ENCODE results near the gene SLC25A47. TPM values are rescaled to one million over a fixed set of nuclear protein-coding genes. Genes with fewer than 3 reads are reported as not detected.

The SLC25A47 gene
- total RNA-seq, 2 donors from 2014 or later, result not detected

DNA sequence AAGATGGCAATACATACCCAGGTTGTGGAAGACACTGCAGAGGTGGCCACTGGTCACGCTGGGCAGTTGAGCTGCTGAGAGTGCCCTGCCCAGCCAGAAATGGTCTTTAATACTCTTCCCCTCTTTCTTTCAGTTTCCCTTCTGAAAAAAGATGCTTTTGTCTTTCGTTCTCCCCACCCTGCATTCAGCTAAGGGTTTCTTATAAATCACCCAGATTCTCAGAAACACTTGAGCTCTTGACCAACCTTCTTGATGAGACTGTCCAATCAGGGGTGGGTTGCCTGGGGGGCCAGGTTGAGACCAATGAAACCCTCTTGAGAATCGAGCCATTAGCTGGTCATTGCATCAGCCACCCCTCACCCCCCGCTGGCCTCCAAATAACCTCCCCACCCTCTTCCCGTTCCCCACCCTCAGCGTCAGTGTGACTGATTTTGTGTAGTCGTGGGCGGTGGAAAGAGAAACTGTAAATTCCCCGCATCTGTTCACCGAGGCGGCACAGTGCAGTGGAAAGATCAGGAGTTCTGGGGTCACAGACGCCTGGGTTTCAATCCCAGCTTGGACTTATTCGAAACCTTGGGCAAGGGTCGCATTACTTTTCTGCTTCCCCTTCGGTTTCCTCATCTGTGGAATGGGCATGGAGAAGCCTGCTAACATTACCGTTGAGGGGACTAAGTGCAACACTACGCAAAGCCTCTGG lies 52.3 kb downstream of the SLC25A47 start:
- no peaks in the 10 kb centered on the region for H3K36me3 ChIP-seq (replicated peaks in 1 of 2; ENCODE audit: insufficient read depth in 1 of 2, low read depth in 2 of 2)
- no peaks in the 10 kb centered on the region for H3K9me3 ChIP-seq
- WGBS, 2 donors, result 3 to 6% methylated on average over 13 to 17 of the region's 17 CpGs
- H3K4me1 ChIP-seq, result peaks cover 29% of the 10 kb centered on the region
- H3K4me3 ChIP-seq, result peak overlapping the region; percentile 39 to 91
- H3K27me3 ChIP-seq, result no peaks in the 10 kb centered on the region
- intact Hi-C loops (cut with DNase I), result loop anchor here (10.0 kb wide), 1 partner anchor 61 kb away; no protein-coding TSS in a partner anchor
- DNase-seq (peak; percentile 30 to 64 (median 44)), ATAC-seq (peak; percentile 16)
- TF ChIP-seq, protein P1, sequence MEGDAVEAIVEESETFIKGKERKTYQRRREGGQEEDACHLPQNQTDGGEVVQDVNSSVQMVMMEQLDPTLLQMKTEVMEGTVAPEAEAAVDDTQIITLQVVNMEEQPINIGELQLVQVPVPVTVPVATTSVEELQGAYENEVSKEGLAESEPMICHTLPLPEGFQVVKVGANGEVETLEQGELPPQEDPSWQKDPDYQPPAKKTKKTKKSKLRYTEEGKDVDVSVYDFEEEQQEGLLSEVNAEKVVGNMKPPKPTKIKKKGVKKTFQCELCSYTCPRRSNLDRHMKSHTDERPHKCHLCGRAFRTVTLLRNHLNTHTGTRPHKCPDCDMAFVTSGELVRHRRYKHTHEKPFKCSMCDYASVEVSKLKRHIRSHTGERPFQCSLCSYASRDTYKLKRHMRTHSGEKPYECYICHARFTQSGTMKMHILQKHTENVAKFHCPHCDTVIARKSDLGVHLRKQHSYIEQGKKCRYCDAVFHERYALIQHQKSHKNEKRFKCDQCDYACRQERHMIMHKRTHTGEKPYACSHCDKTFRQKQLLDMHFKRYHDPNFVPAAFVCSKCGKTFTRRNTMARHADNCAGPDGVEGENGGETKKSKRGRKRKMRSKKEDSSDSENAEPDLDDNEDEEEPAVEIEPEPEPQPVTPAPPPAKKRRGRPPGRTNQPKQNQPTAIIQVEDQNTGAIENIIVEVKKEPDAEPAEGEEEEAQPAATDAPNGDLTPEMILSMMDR (IDR thresholded peaks at IDR 0.05), result no peak
- no peak for TF ChIP-seq POLR2A (IDR thresholded peaks at IDR 0.05)
- H3K27ac ChIP-seq, result peak overlapping the region; percentile 65 to 92 (median 78)

DNA sequence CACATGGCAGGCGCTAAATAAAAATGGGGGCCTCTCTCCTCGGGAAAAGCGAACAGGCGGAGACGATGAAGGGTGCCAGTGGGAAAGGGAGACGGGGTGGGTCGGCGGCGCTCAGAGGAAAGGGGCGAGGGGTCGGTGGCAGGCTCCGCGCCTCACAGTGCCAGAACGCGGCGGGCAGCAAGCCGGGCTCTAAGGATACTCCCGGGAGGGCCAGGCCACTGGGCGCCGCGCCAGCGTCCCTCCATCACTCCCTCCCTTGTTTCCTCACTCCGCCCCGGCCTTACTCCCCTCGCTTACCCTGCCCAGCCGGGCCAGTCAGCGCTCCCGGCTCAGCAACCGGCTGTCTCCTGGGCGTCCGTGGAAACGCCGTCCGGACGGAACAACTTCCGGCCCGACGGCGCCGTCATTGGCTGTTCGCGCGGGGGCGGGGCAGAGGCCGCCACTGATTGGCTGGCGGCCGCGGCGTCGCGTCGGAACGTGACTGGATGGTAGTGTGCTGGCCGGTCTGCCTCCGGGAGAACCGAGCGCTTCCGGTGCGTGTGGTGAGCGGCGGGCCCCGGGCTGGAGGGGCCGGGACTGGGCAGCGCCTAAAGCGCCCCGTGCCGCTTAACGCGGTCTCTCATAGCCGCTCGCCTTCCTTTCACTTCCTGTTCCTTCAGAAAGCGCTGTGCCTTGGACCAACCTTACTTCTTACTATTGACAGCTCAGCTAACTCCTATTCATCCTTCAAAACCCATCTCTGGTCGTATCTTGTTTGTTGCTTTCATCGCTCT lies 53.0 kb downstream of the SLC25A47 start, which contains the start of gene WDR25:
Gene WDR25, plus strand, starts transcription at position 523 of the 773 bp plus-strand sequence.
- DNase-seq (peak; percentile 94 to 95 (median 95)), ATAC-seq (peak; percentile 91)
- WGBS, 2 donors, result 0 to 1% methylated on average over 27 to 68 of the region's 74 CpGs
- Histone ChIP-seq H3K4me1 (peaks cover 29% of the 10 kb centered on the region), H3K27ac (peak within 1 kb of the TSS; percentile 65 to 92 (median 78)), H3K36me3 (replicated peaks in 1 of 2; ENCODE audit: insufficient read depth in 1 of 2, low read depth in 2 of 2) (no peaks in the 10 kb centered on the region), H3K4me3 (peak within 1 kb of the TSS; percentile 39 to 91), H3K9me3 (no peaks in the 10 kb centered on the region), H3K27me3 (no peaks in the 10 kb centered on the region)
- TF ChIP-seq POLR2A (IDR thresholded peaks at IDR 0.05), result peak; percentile 50 to 85 (median 82)
- TF ChIP-seq, protein P1 (IDR thresholded peaks at IDR 0.05), result no peak
- intact Hi-C loops (cut with DNase I), result loop anchor here (10.0 kb wide), 1 partner anchor 61 kb away; no protein-coding TSS in a partner anchor

DNA sequence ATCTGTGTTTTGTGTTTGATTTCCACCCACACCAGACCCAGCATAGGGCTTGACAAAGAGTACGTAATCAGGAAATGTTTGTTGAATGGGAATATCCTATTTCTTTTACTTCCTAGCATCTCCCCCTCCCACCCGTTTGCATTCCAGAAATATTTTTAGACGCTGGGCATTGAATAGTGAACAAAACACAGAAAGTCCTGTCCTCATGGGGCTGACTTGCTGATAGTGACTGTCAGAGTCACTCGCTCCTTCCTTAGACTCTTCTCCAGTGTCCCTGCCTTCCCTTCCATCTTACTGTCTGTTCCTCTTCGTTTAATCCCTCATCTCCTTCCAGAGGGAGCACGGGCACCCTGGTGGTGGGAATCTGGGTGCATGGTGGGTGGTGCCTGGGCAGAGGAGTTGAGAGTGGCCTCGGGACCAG lies 53.6 kb downstream of the SLC25A47 start:
- no peak for TF ChIP-seq POLR2A (IDR thresholded peaks at IDR 0.05)
- TF ChIP-seq, protein P1 (IDR thresholded peaks at IDR 0.05), result no peak
- peaks cover 29% of the 10 kb centered on the region for H3K4me1 ChIP-seq
- no peak for ATAC-seq
- intact Hi-C loops (cut with DNase I), result loop anchor here (10.0 kb wide), 1 partner anchor 62 kb away; no protein-coding TSS in a partner anchor
- DNase-seq, result no peak
- peaks cover 0 to 3% of the 10 kb centered on the region in 2 donors for H3K36me3 ChIP-seq (replicated peaks in 1 of 2; ENCODE audit: insufficient read depth in 1 of 2, low read depth in 2 of 2)
- peak overlapping the region; percentile 65 to 92 (median 78) for H3K27ac ChIP-seq
- no peaks in the 10 kb centered on the region for H3K27me3 ChIP-seq
- WGBS, 2 donors, result 13 to 18% methylated on average over 7 of the region's 7 CpGs
- H3K9me3 ChIP-seq, result no peaks in the 10 kb centered on the region
- peak overlapping the region in 1 of 2 donors; percentile 91 for H3K4me3 ChIP-seq

MicroRNA genes within 50 kb of the gene (microRNA counts, 767-probe panel; counts per million panel counts)
- 0 to 736 counts per million in 2 donors for microRNA hsa-miR-345-5p

Small RNA genes within 50 kb of the gene (microRNA-seq; reads per million reads assigned to microRNA genes)
- gene MIR345 (ENCODE audit: borderline number of aligned reads in 2 of 2, borderline replicate concordance in 2 of 2), result 54.9 to 59.2 reads per million in 2 donors
- 0 to 0.93 reads per million in 2 donors for gene MIR6764 (ENCODE audit: borderline number of aligned reads in 2 of 2, borderline replicate concordance in 2 of 2)

Small RNA genes within 50 kb of the gene (small RNA-seq; reads per million reads assigned to genes)
- not detected for gene AL157871.3
- gene MIR345, result 8.7 reads per million, percentile 91 among the genes with 10 or more reads in this experiment
- not detected for gene RN7SL523P

Other genes starting within 250 kb of the SLC25A47 start
- gene DEGS2, start 163.7 kb upstream of the SLC25A47 start, total RNA-seq, result 10 to 100 TPM in 1 of 2 donors, 1 to 10 TPM in 1; 7.3 to 10.5 TPM
- 10 to 100 TPM; 27.0 to 30.3 TPM for gene YY1, start 84.2 kb upstream of the SLC25A47 start, total RNA-seq
- 10 to 100 TPM; 25.2 to 63.9 TPM for gene SLC25A29, start 16.9 kb upstream of the SLC25A47 start, total RNA-seq
- gene WDR25, start 53.1 kb downstream of the SLC25A47 start, total RNA-seq, result 1 to 10 TPM; 7.9 to 8.0 TPM

All from body of pancreas (tissue), 4 donors.